Measurements from ENCODE around the gene STARD3NL. TPM values are rescaled to one million over a fixed set of nuclear protein-coding genes. Genes with fewer than 3 reads are reported as not detected.

Gene STARD3NL
- polyA plus RNA-seq, 3 donors: 36.6 to 100 (median 86.8) TPM

DNA sequence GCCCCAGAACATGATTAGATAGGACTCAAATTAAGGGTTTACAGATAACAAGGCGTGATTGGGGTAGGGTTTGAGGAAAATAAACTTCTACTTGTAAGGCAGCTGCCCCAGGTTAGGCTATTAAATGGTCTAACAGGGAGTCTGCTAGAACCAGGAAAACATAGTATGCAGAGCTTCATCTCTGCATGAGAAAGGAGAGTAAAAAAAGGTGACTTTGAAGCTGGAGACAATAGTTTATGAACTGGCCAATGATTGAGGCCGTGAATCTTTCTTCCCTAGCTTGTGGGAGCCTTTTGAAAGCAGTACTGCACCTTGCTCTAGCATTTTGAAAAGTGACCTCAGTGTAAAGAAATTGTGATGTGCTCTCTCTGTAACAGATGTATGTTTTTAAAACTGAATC is 48.5 kb upstream of the STARD3NL start:
- no peak overlapping the region for H3K4me2 ChIP-seq (replicated peaks; ENCODE audit: extremely low read depth, low read length, poor library complexity, severe bottlenecking)
- DNase-seq: no peak
- H3K36me3 ChIP-seq (replicated peaks in 1 of 2; ENCODE audit: control insufficient read depth in 1 of 2, insufficient read depth in 2 of 2, low read length in 2 of 2): no peaks in the 10 kb centered on the region
- H3K27me3 ChIP-seq (ENCODE audit: control insufficient read depth in 2 of 2, insufficient read depth in 2 of 2, low read length in 2 of 2): no peaks in the 10 kb centered on the region
- no peak overlapping the region for H3K27ac ChIP-seq (ENCODE audit: low read depth in 1 of 2, low read length in 2 of 2)
- H3K4me1 ChIP-seq (ENCODE audit: control insufficient read depth in 1 of 2, insufficient read depth in 2 of 2, low read length in 2 of 2): peaks cover 0 to 3% of the 10 kb centered on the region in 2 donors
- intact Hi-C loops (cut with micrococcal nuclease): no loop called here
- no peaks in the 10 kb centered on the region for H4K20me1 ChIP-seq (ENCODE audit: insufficient read depth, low read length)
- H2AFZ ChIP-seq (ENCODE audit: insufficient read depth, low read depth, low read length, poor library complexity, severe bottlenecking): no peak overlapping the region
- Mint-ChIP-seq H3K4me1 (peaks cover 7% of the 10 kb centered on the region), H3K4me3 (no peak overlapping the region), H3K27ac (no peak overlapping the region), H3K27me3 (ENCODE audit: low read depth in 3 of 3) (peaks cover 0 to 5% (median 1%) of the 10 kb centered on the region in 3 donors), H3K36me3 (no peaks in the 10 kb centered on the region), H3K9me3 (peaks cover 0 to 7% (median 4%) of the 10 kb centered on the region in 7 donors)
- peaks cover 0 to 6% of the 10 kb centered on the region in 2 donors for H3K9me3 ChIP-seq (replicated peaks in 1 of 2; ENCODE audit: control insufficient read depth in 1 of 2, insufficient read depth in 1 of 2, low read length in 2 of 2)
- H3K4me3 ChIP-seq (replicated peaks in 1 of 3; ENCODE audit: low read depth in 2 of 3, low read length in 3 of 3): no peak overlapping the region
- TF ChIP-seq, protein P1, sequence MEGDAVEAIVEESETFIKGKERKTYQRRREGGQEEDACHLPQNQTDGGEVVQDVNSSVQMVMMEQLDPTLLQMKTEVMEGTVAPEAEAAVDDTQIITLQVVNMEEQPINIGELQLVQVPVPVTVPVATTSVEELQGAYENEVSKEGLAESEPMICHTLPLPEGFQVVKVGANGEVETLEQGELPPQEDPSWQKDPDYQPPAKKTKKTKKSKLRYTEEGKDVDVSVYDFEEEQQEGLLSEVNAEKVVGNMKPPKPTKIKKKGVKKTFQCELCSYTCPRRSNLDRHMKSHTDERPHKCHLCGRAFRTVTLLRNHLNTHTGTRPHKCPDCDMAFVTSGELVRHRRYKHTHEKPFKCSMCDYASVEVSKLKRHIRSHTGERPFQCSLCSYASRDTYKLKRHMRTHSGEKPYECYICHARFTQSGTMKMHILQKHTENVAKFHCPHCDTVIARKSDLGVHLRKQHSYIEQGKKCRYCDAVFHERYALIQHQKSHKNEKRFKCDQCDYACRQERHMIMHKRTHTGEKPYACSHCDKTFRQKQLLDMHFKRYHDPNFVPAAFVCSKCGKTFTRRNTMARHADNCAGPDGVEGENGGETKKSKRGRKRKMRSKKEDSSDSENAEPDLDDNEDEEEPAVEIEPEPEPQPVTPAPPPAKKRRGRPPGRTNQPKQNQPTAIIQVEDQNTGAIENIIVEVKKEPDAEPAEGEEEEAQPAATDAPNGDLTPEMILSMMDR (IDR thresholded peaks at IDR 0.05): no peak
- WGBS (ENCODE audit: insufficient coverage): 93% methylated on average over 2 of the region's 2 CpGs
- H3K79me2 ChIP-seq (ENCODE audit: insufficient read depth, low read length): no peaks in the 10 kb centered on the region
- no peak overlapping the region for H3K9ac ChIP-seq (ENCODE audit: insufficient read depth, low read length, poor library complexity, severe bottlenecking)

DNA sequence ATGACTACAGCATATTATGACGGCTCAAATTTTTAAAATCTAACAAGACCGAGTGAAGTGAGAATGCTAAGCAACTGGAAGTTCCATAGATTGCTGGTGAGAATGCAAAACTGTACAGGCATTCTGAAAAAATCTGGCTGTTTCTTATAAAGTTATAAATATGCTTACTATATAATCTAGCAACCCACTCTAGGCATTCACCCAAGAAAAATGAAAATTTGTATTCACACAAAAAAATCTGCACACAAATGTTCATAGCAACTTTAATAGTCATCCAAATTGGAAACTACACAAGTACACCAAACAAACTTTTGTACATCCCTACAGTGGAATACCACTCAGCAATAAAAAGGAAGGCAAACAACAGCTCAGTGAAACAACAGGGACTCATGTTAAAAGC is 39.9 kb upstream of the STARD3NL start:
- Histone ChIP-seq H3K4me3 (replicated peaks in 1 of 3; ENCODE audit: low read depth in 2 of 3, low read length in 3 of 3) (no peak overlapping the region), H3K36me3 (replicated peaks in 1 of 2; ENCODE audit: control insufficient read depth in 1 of 2, insufficient read depth in 2 of 2, low read length in 2 of 2) (no peaks in the 10 kb centered on the region), H4K20me1 (ENCODE audit: insufficient read depth, low read length) (no peaks in the 10 kb centered on the region), H2AFZ (ENCODE audit: insufficient read depth, low read depth, low read length, poor library complexity, severe bottlenecking) (no peak overlapping the region), H3K9ac (ENCODE audit: insufficient read depth, low read length, poor library complexity, severe bottlenecking) (no peak overlapping the region), H3K27me3 (ENCODE audit: control insufficient read depth in 2 of 2, insufficient read depth in 2 of 2, low read length in 2 of 2) (no peaks in the 10 kb centered on the region), H3K4me1 (ENCODE audit: control insufficient read depth in 1 of 2, insufficient read depth in 2 of 2, low read length in 2 of 2) (no peaks in the 10 kb centered on the region), H3K4me2 (replicated peaks; ENCODE audit: extremely low read depth, low read length, poor library complexity, severe bottlenecking) (no peak overlapping the region), H3K27ac (ENCODE audit: low read depth in 1 of 2, low read length in 2 of 2) (no peak overlapping the region), H3K79me2 (ENCODE audit: insufficient read depth, low read length) (no peaks in the 10 kb centered on the region), H3K9me3 (replicated peaks in 1 of 2; ENCODE audit: control insufficient read depth in 1 of 2, insufficient read depth in 1 of 2, low read length in 2 of 2) (peaks cover 0 to 6% of the 10 kb centered on the region in 2 donors)
- H3K4me3 Mint-ChIP-seq: no peak overlapping the region
- peaks cover 0 to 3% (median 1%) of the 10 kb centered on the region in 3 donors for H3K27me3 Mint-ChIP-seq (ENCODE audit: low read depth in 3 of 3)
- no peaks in the 10 kb centered on the region for H3K36me3 Mint-ChIP-seq
- intact Hi-C loops (cut with micrococcal nuclease): no loop called here
- DNase-seq: no peak
- H3K9me3 Mint-ChIP-seq: peaks cover 0 to 6% (median 3%) of the 10 kb centered on the region in 7 donors
- H3K27ac Mint-ChIP-seq: no peak overlapping the region
- WGBS (ENCODE audit: insufficient coverage): 100% methylated on average over 2 of the region's 2 CpGs
- TF ChIP-seq, protein P1 (IDR thresholded peaks at IDR 0.05): no peak
- no peaks in the 10 kb centered on the region for H3K4me1 Mint-ChIP-seq
